Ureter (tissue), 1 donor: ENCODE data around the gene UQCRH. TPM values are rescaled to one million over a fixed set of nuclear protein-coding genes. Genes with fewer than 3 reads are reported as not detected.
A peak's percentile ranks its signal among the peaks of the same experiment; 100 is the strongest.

Experiments
- DNase-seq: peaks from one replicate; pipeline ENCODE4 v3.0.0-alpha.2; 2020; ENCODE audit warnings: low spot score
- total RNA-seq: library from RNA; stranded (reverse); gene quantifications from one replicate; pipeline ENCODE4 v1.2.4, GENCODE V29; 2023
- donor health status: DM: yes; HTN: yes; CAD: no.

The UQCRH gene
- 213 TPM for total RNA-seq

DNA sequence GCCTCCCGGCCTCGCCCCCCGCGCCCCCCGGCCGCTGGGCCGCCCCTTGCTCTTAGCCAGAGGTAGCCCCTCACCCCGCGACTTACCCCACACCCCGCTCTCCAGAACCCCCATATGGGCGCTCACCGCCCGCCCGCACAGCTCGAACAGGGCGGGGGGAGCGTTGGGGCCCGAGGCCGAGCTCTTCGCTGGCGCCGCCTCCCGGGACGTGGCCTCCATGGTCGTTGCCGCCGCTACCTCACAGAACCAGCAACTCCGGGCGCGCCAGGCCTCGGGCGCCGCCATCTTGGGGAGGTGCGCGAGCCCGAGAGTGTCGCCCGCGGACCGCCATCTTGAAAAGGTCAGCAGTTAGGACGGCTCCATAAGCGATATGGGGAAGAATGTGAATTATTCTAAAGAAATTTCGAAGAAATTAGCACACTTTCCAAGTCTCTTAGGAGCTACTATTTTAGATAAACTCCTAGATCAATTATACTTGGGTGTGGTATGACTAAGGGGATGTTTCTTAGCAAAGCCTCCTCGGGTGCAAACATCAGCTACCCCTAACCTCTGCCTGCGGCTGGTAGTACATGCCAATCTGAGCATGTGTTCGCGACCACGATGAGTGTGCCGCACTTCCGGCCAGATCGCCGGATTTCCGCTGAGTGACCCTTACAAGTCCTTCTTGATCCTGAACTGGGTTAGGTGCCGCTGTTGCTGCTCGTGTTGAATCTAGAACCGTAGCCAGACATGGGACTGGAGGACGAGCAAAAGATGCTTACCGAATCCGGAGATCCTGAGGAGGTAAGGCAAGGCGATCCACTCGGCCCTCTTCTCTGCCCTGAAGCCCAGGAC, at the start of gene UQCRH, which contains the start of gene LRRC41:
Gene UQCRH, plus strand, starts transcription at position 661 of the 834 bp plus-strand sequence. Its CDS starts 69 bp downstream, at position 730.
Gene LRRC41, minus strand, starts transcription at position 579 of the 834 bp plus-strand sequence. Its CDS starts 294 bp downstream, at position 285.
- peak; percentile 95 for DNase-seq

DNA sequence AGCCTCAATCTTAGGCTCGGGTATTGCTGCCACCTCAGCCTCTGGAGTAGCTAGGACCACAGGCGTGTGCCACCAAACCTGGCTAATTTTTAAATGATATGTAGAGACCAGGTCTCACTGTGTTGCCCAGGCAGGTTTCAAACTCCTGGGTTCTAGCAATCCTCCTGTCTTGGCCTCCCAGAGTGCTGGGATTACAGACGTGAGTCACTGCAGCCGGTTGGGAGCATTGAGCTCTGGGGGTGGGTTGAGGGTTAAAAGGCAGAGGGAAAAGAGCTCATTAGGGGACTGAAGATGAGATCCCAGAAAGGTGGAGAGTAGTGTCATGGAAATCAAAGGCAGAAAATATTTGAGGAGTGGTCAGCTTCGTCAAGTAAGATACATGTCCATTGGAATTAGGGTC, 48.8 kb upstream of the UQCRH start:
- DNase-seq, result no peak

DNA sequence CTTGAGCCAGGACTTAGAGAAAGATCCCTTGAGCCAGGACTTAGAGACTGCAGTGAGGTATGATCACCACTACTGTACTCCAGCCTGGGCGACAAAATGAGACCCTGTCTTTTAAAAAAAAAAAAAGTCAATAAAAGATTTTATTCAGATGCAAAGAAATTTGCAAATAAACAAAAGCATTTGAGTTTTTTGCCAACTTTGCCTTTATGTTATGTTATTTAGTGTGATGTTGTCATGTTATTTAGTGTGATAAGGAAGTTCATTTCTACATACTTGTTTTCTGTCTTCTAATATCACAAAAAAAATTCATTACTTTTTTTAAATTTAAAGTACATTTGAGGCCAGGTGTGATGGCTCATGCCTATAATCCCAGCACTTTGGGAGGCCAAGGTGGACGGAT, 47.0 kb upstream of the UQCRH start:
- DNase-seq, result no peak

- no peak for DNase-seq
These were observed 41.0 kb upstream of the UQCRH start for GRCh38 chr1:46262508-46262907.

GRCh38 chr1:46263146-46263545, 40.4 kb upstream of the UQCRH start:
- no peak for DNase-seq

DNA sequence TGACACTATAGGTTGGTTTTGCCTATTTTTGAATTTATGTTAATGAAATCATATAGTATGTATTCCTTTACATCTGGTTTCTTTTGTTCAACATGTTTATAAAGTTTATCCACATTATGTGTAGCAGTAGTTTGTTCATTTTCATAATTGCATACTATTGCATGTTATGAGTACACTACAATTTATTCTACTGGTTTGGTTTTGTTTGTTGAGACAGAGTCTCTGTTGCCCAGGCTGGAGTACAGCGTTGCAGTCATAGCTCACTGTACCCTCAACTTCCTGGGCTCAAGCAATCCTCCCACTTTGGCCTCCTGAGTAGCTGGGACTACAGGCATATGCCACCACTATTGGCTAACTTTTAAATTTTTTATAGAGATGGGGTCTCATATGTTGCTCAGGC, 34.9 kb upstream of the UQCRH start:
- DNase-seq, result no peak

GRCh38 chr1:46274225-46275029, 29.1 kb upstream of the UQCRH start:
- no peak for DNase-seq

- DNase-seq, result no peak
These were observed 28.5 kb upstream of the UQCRH start for GRCh38 chr1:46275030-46275337.

- no peak for DNase-seq
These were observed 25.7 kb upstream of the UQCRH start for GRCh38 chr1:46277658-46278373.

GRCh38 chr1:46278807-46279206, 24.7 kb upstream of the UQCRH start:
- no peak for DNase-seq

DNA sequence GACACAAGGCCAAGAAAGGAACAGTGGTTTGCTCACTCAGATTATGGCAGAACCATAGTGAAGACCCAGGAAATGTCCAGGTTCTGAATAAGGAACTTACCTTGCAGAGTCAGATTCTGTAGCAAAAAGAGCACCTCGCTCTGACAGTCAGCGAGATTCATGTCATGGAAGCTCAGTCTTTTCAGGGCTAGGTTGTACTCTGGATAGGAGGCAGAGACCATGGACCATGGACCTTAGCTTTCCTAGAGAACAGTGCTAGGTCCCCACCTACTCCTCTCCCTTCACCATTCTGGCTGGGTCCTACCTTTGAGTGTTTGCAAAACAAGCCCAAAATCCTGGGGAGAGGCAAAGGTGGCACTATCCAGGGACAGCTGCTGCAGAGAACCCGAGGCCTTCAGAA, 23.4 kb upstream of the UQCRH start:
- DNase-seq, result no peak

- DNase-seq, result no peak
These were observed 22.5 kb upstream of the UQCRH start for GRCh38 chr1:46281021-46281420.

DNA sequence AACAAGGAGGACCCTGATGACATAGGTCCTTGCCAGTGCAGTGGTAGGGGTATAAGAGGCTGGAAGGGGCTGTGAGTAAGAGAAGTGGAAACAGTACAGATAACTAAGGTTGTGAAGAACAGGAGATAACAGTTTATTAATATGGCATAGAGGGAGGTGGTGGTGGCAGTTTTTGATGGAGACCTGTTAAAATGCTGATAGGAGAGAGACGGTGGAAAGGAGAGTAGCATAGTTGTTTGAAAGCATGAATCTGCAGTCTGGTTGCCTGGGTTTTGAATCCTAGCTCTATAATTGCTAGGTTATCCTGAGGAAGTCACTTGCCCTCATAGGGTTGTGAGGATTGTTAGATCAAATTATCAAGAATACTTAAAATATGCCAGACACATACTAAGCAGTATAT, 19.4 kb upstream of the UQCRH start:
- no peak for DNase-seq

GRCh38 chr1:46284597-46285564, 18.6 kb upstream of the UQCRH start:
- DNase-seq, result no peak

- DNase-seq, result no peak
These were observed 17.6 kb upstream of the UQCRH start for GRCh38 chr1:46285730-46286477.

DNA sequence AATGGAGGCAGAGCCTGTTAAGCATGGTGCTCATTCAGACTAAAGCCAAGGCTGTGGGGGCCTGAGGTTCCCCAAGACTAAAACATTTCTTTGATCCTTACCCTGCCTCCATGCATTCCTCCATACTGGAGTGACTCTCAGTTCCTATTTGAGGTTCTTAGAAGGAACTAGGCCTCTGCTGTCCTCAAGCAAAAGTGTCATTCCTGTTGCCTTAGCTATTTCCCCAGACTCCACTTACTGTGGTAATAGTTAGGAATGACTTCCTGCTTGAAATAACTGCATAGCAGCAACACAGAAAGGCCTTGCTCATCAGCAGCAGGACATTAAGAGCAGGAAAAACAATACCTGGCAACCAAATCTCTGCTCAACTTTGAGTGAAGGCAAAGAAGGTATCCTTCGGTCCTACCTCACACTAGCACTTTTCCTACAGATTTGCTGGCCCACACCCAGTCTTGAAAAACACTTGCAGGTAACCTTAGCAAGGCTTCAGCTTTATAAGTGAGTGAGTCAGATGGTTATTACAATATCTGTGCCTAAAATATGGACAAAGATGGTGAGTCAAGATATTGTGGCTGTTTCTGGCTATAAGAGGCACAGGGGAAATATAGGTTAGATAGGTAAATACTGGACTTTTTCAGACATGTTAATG, 14.9 kb upstream of the UQCRH start:
- no peak for DNase-seq

GRCh38 chr1:46289134-46289494, 14.4 kb upstream of the UQCRH start:
- no peak for DNase-seq

GRCh38 chr1:46289976-46290375, 13.5 kb upstream of the UQCRH start:
- no peak for DNase-seq

GRCh38 chr1:46295306-46295705, 8.2 kb upstream of the UQCRH start:
- no peak for DNase-seq

GRCh38 chr1:46298387-46298786, 5.1 kb upstream of the UQCRH start:
- DNase-seq, result no peak
